Stimulated activated CD8-positive, alpha-beta memory T cell treated with anti-CD3 and anti-CD28 coated beads, Interleukin-12 subunit alpha, Interleukin-12 subunit beta, amount 100 ng/mL, for 24 hours (primary cell): ENCODE results near the gene BCL2L12.
"Not testable (repeated sequence)": the region's sequence is repeated elsewhere in the genome, so short reads cannot be mapped to it uniquely, and the experiment has no call there.

Experiments used
- DNase-seq: peaks from one replicate; pipeline ENCODE4 v3.0.0-alpha.2; 2020; ENCODE audit errors: extremely low read depth

The BCL2L12 gene

DNA sequence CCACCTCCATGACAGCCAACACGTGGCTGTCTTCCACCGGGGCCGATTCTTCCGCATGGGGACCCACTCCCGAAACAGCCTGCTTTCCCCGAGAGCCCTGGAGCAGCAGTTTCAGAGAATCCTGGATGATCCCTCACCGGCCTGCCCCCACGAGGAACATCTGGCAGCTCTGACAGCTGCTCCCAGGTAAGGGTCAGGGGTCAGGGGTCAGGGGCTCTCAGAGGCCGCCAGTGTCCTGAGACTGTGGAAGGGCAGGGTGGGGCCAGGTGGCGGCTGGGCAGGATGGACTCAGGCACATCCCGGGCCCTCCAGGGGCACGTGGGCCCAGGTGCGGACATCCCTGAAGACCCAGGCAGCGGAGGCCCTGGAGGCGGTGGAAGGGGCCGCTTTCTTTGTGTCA, 40.2 kb downstream of the BCL2L12 start:
- no peak for DNase-seq

DNA sequence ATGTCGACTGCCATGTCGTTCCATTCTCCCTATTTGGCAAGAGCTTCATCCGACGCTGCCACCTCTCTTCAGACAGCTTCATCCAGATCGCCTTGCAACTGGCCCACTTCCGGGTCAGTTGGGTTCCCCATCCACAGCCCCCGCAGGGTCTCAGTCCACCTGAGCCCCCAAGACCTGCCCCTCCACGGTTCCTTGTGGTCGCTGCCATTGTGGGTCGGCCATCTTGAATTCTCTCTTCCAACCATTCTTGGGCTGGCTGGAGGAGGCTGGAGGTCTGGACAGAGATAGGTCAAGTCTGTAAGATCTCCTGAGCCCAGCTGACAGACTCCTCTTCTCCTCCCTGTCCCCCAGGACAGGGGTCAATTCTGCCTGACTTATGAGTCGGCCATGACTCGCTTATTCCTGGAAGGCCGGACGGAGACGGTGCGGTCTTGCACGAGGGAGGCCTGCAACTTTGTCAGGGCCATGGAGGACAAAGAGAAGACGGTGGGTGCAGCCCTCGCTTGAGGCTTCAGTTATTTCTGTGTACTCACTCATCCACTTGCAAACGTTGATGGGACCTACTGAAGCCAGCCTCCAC, 44.7 kb downstream of the BCL2L12 start:
- no peak for DNase-seq

DNA sequence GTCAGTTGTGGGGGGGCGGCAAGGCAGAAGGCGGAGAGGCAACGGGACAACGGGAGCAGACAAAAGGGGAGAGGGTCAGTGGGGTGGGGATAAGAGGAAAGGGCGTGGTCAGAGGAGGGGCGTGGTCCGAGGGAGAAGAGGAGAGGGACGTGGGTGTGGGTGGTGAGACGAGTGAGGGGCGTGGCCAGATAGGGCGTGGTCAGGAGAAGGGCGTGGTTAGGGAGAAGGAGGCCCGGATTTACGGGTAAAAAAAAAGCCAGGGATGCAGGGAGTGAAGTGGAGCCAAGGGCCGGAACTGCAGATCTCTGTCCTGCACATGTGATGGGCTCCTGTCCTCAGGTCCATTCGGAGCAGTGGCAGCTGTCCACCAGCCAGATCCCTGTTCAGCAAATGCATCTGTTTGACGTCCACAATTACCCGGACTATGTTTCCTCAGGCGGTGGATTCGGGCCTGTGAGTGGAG, 46.7 kb downstream of the BCL2L12 start:
- DNase-seq = no peak

DNA sequence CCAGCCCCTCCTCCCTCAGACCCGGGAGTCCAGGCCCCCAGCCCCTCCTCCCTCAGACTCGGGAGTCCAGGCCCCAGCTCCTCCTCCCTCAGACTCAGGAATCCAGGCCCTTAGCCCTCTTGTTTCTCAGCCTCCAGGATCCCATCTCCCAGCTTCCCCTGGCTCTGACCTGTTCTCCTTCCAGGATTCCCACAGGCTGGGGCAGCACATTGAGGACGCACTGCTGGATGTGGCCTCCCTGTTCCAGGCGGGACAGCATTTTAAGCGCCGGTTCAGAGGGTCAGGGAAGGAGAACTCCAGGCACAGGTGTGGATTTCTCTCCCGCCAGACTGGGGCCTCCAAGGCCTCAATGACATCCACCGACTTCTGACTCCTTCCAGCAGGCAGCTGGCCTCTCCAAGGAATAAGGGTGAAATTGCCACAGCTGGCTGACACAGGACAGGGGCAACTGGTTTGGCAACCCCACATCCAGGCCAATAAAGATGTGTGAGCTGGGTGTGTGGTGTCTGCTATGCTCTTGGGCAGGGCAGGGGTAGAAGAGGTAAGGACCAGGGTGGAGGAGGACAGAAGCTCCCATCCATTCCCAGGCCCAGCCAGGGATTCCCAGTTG, 47.6 kb downstream of the BCL2L12 start:
- DNase-seq = no peak

DNA sequence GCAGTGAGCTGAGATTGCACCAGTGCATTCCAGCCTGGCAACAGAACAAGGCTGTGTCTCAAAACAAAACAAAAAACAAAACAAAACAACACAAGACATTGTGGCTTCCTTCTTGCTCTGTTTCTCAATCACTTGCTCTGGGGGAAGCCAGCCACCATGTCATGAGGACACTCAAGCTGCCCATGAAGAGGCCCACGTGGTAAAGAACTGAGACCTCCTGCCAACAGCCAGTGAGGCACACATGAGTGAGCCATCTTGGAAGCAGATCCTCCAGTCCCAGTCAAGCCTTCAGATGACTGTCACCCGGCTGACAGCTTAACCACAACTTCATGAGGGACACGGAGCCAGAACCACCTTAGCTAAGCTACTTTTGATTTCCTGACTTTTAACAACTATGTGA, 50.4 kb downstream of the BCL2L12 start:
- no peak for DNase-seq

DNA sequence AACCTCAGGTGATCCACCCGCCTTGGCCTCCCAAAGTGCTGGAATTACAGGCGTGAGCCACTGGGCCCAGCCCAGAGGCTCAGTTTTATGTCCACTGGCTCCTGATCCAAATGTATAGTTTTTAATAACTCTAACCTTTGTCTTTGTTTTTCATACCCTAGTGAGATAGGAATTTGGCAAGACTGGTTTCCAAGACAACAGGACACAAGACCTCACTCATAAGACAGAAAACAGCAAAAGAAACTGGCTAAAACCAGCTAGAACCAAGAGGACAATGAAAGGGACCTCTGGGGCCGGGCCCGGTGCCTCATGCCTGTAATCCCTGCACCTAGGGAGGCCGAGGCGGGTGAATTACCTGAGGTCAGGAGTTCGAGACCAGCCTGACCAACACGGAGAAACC, 52.8 kb downstream of the BCL2L12 start:
- no peak for DNase-seq

DNA sequence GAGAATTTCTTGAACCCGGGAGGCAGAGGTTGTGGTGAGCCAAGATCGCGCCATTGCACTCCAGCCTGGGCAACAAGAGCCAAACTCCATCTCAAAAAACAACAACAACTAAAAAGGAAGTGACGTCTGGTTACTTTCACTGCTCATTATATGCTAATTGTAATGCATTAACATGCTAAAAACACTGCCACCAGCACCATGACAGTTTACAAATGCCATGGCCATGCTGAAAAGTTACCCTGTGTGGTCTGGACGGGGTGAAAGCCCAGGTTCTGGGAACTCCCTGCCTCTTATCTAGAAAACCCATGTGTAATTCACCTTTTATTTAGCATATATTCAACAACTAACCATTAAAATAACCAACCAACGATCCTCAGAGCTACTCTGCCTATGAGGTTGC, 53.3 kb downstream of the BCL2L12 start:
- no peak for DNase-seq

DNA sequence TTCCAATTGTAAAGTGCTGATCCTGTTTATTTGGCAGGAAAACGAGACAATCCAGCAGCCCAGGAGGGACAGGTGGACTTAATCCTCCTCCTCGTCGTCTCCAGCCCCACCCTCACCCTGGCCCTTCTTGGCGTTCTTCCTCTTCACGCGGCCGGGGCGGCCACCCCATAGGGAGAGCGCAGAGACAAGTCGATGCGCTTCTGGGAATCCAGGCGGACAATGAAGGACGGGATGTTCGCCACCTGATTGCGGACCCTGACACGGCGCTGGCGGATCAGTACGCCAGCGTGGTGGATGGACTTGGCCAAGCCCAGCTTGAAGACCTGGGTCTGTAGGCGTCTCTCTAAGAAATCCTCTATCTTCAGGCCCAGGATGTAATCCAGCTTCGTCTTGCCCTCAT, 53.7 kb downstream of the BCL2L12 start:
- not testable (repeated sequence) for DNase-seq
